HepG2 (cell line): Measurements from ENCODE around the gene AKIRIN1. TPM values are rescaled to one million over a fixed set of nuclear protein-coding genes. Genes with fewer than 3 reads are reported as not detected.

Source experiments
- AFF4 ChIP-seq: sonication (generic); formaldehyde crosslinking; IDR thresholded peaks from 2 replicates; pipeline ENCODE4 v1.4.0; 2020; ENCODE audit warnings: missing genetic modification reagents
- CEBPG ChIP-seq: IDR thresholded peaks from 2 replicates; pipeline ENCODE4 v1.6.1; 2016
- ELF3 ChIP-seq: IDR thresholded peaks from 2 replicates; pipeline ENCODE4 v1.6.1; 2016; ENCODE audit warnings: missing genetic modification reagents, missing compliant biosample characterization
- FOXO1 ChIP-seq: sonication (generic); formaldehyde crosslinking; IDR thresholded peaks from 2 replicates; pipeline ENCODE4 v1.4.0; 2020; ENCODE audit warnings: missing genetic modification reagents
- GRHL1 ChIP-seq: sonication (generic); formaldehyde crosslinking; conservative IDR thresholded peaks from 2 replicates; pipeline ENCODE4 v1.8.0; 2022; ENCODE audit warnings: missing genetic modification reagents
- MED8 ChIP-seq: sonication (generic); formaldehyde crosslinking; IDR thresholded peaks from 2 replicates; pipeline ENCODE4 v1.8.1; 2023; ENCODE audit warnings: mild to moderate bottlenecking, missing genetic modification reagents; ENCODE audit not compliant: insufficient replicate concordance
- MLLT10 ChIP-seq: sonication (generic); formaldehyde crosslinking; IDR thresholded peaks from 2 replicates; pipeline ENCODE4 v1.4.0; 2020; ENCODE audit warnings: missing genetic modification reagents
- MXD4 ChIP-seq: IDR thresholded peaks from 2 replicates; pipeline ENCODE4 v1.6.1; 2016; ENCODE audit warnings: mild to moderate bottlenecking, missing biosample characterization, missing genetic modification reagents
- POLR2G ChIP-seq: fragments of 200-400 bp; formaldehyde crosslinking; IDR thresholded peaks from 2 replicates; pipeline ENCODE4 v1.6.1; 2018; ENCODE audit warnings: mild to moderate bottlenecking, low read depth, low read length, moderate library complexity
- PPARG ChIP-seq: conservative IDR thresholded peaks from 2 replicates; pipeline ENCODE4 v1.6.1; 2016; ENCODE audit warnings: missing biosample characterization, missing genetic modification reagents
- RERE ChIP-seq: IDR thresholded peaks from 2 replicates; pipeline ENCODE4 v1.6.1; 2016; ENCODE audit warnings: low read depth, missing genetic modification reagents, missing compliant biosample characterization
- SMARCE1 ChIP-seq: fragments of 450-650 bp; IDR thresholded peaks from 2 replicates; pipeline ENCODE4 v1.6.1; 2017; ENCODE audit warnings: borderline replicate concordance
- ZBTB43 ChIP-seq: sonication (generic); formaldehyde crosslinking; conservative IDR thresholded peaks from 2 replicates; pipeline ENCODE4 v1.4.0; 2020; ENCODE audit warnings: missing genetic modification reagents
- ZFX ChIP-seq: sonication (generic); formaldehyde crosslinking; IDR thresholded peaks from 2 replicates; pipeline ENCODE4 v1.4.0; 2020; ENCODE audit warnings: mild to moderate bottlenecking, low read depth, missing genetic modification reagents, moderate library complexity
- ZNF484 ChIP-seq: sonication (generic); formaldehyde crosslinking; IDR thresholded peaks from 2 replicates; pipeline ENCODE4 v1.5.1; 2020; ENCODE audit warnings: mild to moderate bottlenecking, low read depth, missing genetic modification reagents, borderline replicate concordance
- ZNF792 ChIP-seq: IDR thresholded peaks from 2 replicates; pipeline ENCODE4 v1.6.1; 2016
- ZNF878 ChIP-seq: sonication (generic); formaldehyde crosslinking; IDR thresholded peaks from 2 replicates; pipeline ENCODE4 v1.8.1; 2023; ENCODE audit warnings: mild to moderate bottlenecking, missing genetic modification reagents, moderate library complexity
- polyA plus RNA-seq, 8 experiments: library from polyadenylated mRNA; depleted of rRNA in 3 of 8; stranded (reverse) in 7 of 8; unstranded in 1 of 8; fragments of >200 nt; fragmentation: Illumina TruSeq in 4 of 8; extraction: Trizol in 4 of 8; gene quantifications; 2 replicates each; pipeline versions ENCODE4 v1.2.1 to v1.2.3, GENCODE V29; 2011 to 2016; ENCODE audit warnings: low read depth in 4 of 8, missing spikeins in 1 of 8, mixed read lengths in 1 of 8; ENCODE audit not compliant: insufficient read depth in 1 of 8
- total RNA-seq, 5 experiments: library from RNA; depleted of rRNA; stranded (reverse); fragments of >200 nt; fragmentation: Illumina TruSeq; extraction: Trizol; gene quantifications; 2 replicates each; pipeline ENCODE4 v1.2.3, GENCODE V29; 2016; ENCODE audit warnings: low read depth in 1 of 5

AKIRIN1 gene
- total and polyA plus RNA-seq, 2 of the 13 experiments (the other 11 are each of a cell fraction or from before 2014, with no cell fraction given) = 123 to 157 TPM

GRCh38 chr1:38990738-38991637 is at the start of gene AKIRIN1 (continued):
- TF ChIP-seq AFF4 (CRISPR knock-in tag) = no peak
- 0 out of 2 replicates have a peak, but pooled peaks have one; percentile 30 for TF ChIP-seq CEBPG (CRISPR knock-in tag)
- TF ChIP-seq PPARG (CRISPR knock-in tag) = no peak
- TF ChIP-seq FOXO1 (CRISPR knock-in tag) = peak; percentile 39; the same call in 1 of the 2 replicates
- peak; percentile 82 for TF ChIP-seq MED8 (CRISPR knock-in tag)
- no peak for TF ChIP-seq SMARCE1
- no peak for TF ChIP-seq ZNF484 (CRISPR knock-in tag)
- peak; percentile 80 for TF ChIP-seq ZFX (CRISPR knock-in tag)
- TF ChIP-seq ZBTB43 (CRISPR knock-in tag) = no peak
- no peak for TF ChIP-seq ZNF878 (CRISPR knock-in tag)
- no peak for TF ChIP-seq RERE (CRISPR knock-in tag)
- TF ChIP-seq MLLT10 (CRISPR knock-in tag) = no peak
- TF ChIP-seq ELF3 (CRISPR knock-in tag) = peak; percentile 63
- TF ChIP-seq MXD4 (CRISPR knock-in tag) = no peak
- TF ChIP-seq POLR2G = peak; percentile 95
- no peak for TF ChIP-seq GRHL1 (CRISPR knock-in tag)
- TF ChIP-seq ZNF792 = peak; percentile 71; the same call in 1 of the 2 replicates
